Lung (tissue), 12 donors: ENCODE measurements around the gene ZNF613. TPM values are rescaled to one million over a fixed set of nuclear protein-coding genes. Genes with fewer than 3 reads are reported as not detected.

Experiments
- ATAC-seq: fragments of 200-7000 bp; cut with Tn5 transposase; one replicate; pipeline ENCODE4 v1.9.1; 2020; ENCODE audit warnings: moderate number of reproducible peaks; ENCODE audit not compliant: insufficient read depth, low FRiP score
- DNase-seq, 3 donors: peaks; one replicate each; pipeline ENCODE4 v3.0.0-alpha.2; 2013 to 2017
- H3K27ac ChIP-seq, 2 donors: one replicate each; pipeline ENCODE4 v1.5.1; 2013; ENCODE audit warnings: mild to moderate bottlenecking in 2 of 2, moderate library complexity in 2 of 2, control low read depth in 1 of 2, inconsistent platforms in 1 of 2, low read depth in 1 of 2, low read length in 1 of 2
- H3K27me3 ChIP-seq, 3 donors: one replicate each; pipeline ENCODE4 v1.5.1; 2013; ENCODE audit warnings: low read length in 2 of 3; ENCODE audit not compliant: control insufficient read depth in 3 of 3, insufficient read depth in 3 of 3
- H3K36me3 ChIP-seq, 4 donors: one replicate each; pipeline ENCODE4 v1.5.1; 2013; ENCODE audit warnings: low read length in 4 of 4, mild to moderate bottlenecking in 1 of 4, moderate library complexity in 1 of 4; ENCODE audit not compliant: control insufficient read depth in 4 of 4, insufficient read depth in 4 of 4
- H3K4me1 ChIP-seq, 5 donors: one replicate each; pipeline ENCODE4 v1.5.1; 2013; ENCODE audit warnings: low read length in 5 of 5, mild to moderate bottlenecking in 2 of 5, moderate library complexity in 1 of 5; ENCODE audit not compliant: control insufficient read depth in 5 of 5, insufficient read depth in 5 of 5
- H3K4me3 ChIP-seq: one replicate; pipeline ENCODE4 v1.5.1; 2013; ENCODE audit warnings: mild to moderate bottlenecking, control low read depth, moderate library complexity
- H3K9ac ChIP-seq, 2 donors: one replicate each; pipeline ENCODE4 v1.5.1; 2013; ENCODE audit warnings: low read length in 2 of 2, control low read depth in 1 of 2; ENCODE audit not compliant: insufficient read depth in 1 of 2
- H3K9me3 ChIP-seq, 4 donors: one replicate each; pipeline ENCODE4 v1.5.1; 2013; ENCODE audit warnings: low read length in 3 of 4, mild to moderate bottlenecking in 1 of 4, moderate library complexity in 1 of 4; ENCODE audit not compliant: control insufficient read depth in 4 of 4, insufficient read depth in 3 of 4
- WGBS, 2 donors: extraction: QIAGEN DNeasy Blood & Tissue Kit; methylation state at CpG; one replicate each; pipeline ENCODE4 v1.1.7; 2013; 5-methylcytosine and 5-hydroxymethylcytosine counted together
- polyA plus RNA-seq, 2 donors: library from polyadenylated mRNA; stranded (reverse); fragments of 200-250 nt; gene quantifications; one replicate each; pipeline ENCODE4 v1.2.1, GENCODE V29; 2013
- total RNA-seq, 2 donors: library from RNA; depleted of rRNA in 1 of 2; stranded (reverse); fragments of >200 nt in 1 of 2; gene quantifications; one replicate each; pipeline ENCODE4 v1.2.1, GENCODE V29; 2014 to 2021
- TF ChIP-seq, protein P1 (sequence below): IDR thresholded peaks from 2 replicates; pipeline ENCODE4 v1.5.1; 2012; ENCODE audit warnings: mild to moderate bottlenecking; ENCODE audit errors: control extremely low read depth, extremely low read depth
- donor health status: control.
- donor health status: control.
- donor health status: Bipolar disorder and iron deficiency.
- donor health status: healthy.
- donor health status: DM: yes; HTN: yes; CAD: no.

Gene ZNF613
- total and polyA plus RNA-seq, 4 donors, result 2.8 to 10.1 (median 4.0) TPM

DNA sequence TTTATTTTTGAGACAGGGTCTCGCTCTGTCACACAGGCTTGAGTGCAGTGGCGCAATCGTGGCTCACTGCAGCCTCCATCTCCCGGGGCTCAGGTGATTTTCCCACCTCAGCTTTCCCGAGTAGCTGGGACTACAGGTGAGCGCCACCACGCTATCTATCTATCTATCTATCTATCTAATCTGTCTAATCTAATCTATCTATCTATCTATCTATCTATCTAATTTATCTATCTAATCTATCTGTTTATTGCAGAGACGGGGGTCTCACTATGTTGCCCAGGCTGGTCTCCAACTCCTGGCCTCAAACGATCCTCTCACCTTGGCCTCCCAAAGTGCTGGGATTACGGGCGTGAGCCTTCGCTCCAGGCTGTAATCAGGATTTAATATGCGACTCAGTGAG is 587 bp downstream of the ZNF613 start:
- peak overlapping the region; percentile 99 for H3K4me3 ChIP-seq
- DNase-seq (no peak), ATAC-seq (no peak)
- H3K9me3 ChIP-seq, result peaks cover under 1 to 21% (median 8%) of the 10 kb centered on the region in 4 donors
- TF ChIP-seq, protein P1, sequence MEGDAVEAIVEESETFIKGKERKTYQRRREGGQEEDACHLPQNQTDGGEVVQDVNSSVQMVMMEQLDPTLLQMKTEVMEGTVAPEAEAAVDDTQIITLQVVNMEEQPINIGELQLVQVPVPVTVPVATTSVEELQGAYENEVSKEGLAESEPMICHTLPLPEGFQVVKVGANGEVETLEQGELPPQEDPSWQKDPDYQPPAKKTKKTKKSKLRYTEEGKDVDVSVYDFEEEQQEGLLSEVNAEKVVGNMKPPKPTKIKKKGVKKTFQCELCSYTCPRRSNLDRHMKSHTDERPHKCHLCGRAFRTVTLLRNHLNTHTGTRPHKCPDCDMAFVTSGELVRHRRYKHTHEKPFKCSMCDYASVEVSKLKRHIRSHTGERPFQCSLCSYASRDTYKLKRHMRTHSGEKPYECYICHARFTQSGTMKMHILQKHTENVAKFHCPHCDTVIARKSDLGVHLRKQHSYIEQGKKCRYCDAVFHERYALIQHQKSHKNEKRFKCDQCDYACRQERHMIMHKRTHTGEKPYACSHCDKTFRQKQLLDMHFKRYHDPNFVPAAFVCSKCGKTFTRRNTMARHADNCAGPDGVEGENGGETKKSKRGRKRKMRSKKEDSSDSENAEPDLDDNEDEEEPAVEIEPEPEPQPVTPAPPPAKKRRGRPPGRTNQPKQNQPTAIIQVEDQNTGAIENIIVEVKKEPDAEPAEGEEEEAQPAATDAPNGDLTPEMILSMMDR, result no peak
- peaks cover 0 to 9% (median 2%) of the 10 kb centered on the region in 5 donors for H3K4me1 ChIP-seq
- H3K36me3 ChIP-seq, result peaks cover 2 to 10% (median 7%) of the 10 kb centered on the region in 4 donors
- H3K27me3 ChIP-seq, result no peaks in the 10 kb centered on the region
- H3K27ac ChIP-seq, result peak overlapping the region; percentile 93 to 96
- WGBS, 2 donors, result 34 to 40% methylated on average over 13 of the region's 13 CpGs
- H3K9ac ChIP-seq, result peak overlapping the region; percentile 86 to 97

DNA sequence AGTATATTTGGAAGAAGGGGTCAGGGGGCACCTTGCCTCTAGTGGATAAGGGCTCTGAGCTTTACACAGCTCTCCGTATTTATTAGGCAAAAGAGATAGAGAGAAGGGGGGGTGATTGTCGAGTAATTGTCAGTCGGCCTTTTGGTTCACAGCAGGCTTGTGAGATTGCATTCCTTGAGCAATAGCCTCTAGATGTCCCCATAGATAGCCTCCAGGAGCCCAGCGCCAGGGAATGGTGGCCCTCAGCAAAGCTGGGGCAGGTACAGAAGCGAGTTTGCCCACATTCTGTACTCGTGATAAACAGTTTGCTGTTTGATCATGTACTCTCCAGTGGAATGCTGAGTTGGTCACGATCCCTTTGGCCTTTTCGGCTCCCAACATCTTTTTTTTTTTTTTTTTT is 4.6 kb downstream of the ZNF613 start:
- ATAC-seq (no peak), DNase-seq (no peak)
- Histone ChIP-seq H3K4me3 (no peak overlapping the region), H3K9ac (no peak overlapping the region), H3K9me3 (peaks cover 0 to 41% (median 7%) of the 10 kb centered on the region in 4 donors), H3K27me3 (no peaks in the 10 kb centered on the region), H3K27ac (no peak overlapping the region), H3K4me1 (peaks cover 0 to 9% (median 2%) of the 10 kb centered on the region in 5 donors), H3K36me3 (peaks cover 19 to 38% (median 31%) of the 10 kb centered on the region in 4 donors)
- 89 to 92% methylated on average over 8 of the region's 8 CpGs for WGBS, 2 donors
- TF ChIP-seq, protein P1, result no peak

DNA sequence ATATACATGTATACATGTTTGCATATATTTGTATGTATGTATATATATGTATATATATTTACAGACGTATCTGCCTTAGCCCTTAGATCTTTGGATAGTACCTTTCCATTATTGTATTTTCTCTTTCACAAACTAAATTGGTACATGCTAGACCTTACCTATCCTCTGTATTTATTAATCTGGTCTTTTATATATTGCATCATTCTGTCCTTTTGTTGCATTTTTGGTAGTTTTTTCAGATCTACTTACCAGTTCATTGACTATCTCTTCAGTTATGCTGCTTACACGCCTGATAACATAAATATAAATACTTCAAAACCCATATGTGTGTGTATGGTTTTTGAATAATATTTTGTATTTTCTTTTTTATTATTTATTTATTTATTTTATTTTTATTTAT is 11.7 kb downstream of the ZNF613 start:
- Histone ChIP-seq H3K36me3 (peaks cover 62 to 79% (median 70%) of the 10 kb centered on the region in 4 donors), H3K27me3 (no peaks in the 10 kb centered on the region), H3K4me1 (no peaks in the 10 kb centered on the region), H3K9me3 (peaks cover 15 to 55% (median 36%) of the 10 kb centered on the region in 4 donors), H3K4me3 (no peak overlapping the region), H3K27ac (no peak overlapping the region), H3K9ac (no peak overlapping the region)
- 99% methylated on average over 2 of the region's 2 CpGs for WGBS, 2 donors
- ATAC-seq, result no peak
- no peak for DNase-seq
- TF ChIP-seq, protein P1, result no peak
